HG02571 (cell line): ENCODE measurements around the gene SDE2.
"Not testable (repeated sequence)": the region's sequence is repeated elsewhere in the genome, so short reads cannot be mapped to it uniquely, and the experiment has no call there.

ENCODE experiments used
- ATAC-seq: cut with Tn5 transposase; IDR thresholded peaks from one replicate; pipeline ENCODE4 v1.9.1; 2021; ENCODE audit warnings: mild to moderate bottlenecking, moderate library complexity; ENCODE audit not compliant: unreplicated experiment

The SDE2 gene

DNA sequence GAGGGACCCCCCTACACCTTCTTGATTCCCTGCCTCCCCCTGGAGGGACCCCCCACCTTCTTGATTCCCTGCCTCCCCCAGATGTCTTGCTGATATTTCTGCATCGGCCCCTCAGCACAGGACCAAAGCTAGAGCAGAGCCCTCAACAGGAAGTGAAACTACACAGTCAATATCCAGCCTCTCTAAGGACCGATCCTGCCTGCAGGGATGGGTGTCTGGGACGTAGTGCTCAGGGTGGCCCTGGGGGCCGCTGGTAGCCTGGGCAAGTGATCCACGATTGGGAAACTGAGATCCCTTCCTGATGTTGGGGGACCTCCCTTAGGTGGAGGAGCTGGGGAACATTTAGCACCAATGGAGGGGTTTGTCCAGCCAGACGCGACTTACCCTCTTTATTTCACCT, 54.2 kb downstream of the SDE2 start:
- ATAC-seq = no peak

DNA sequence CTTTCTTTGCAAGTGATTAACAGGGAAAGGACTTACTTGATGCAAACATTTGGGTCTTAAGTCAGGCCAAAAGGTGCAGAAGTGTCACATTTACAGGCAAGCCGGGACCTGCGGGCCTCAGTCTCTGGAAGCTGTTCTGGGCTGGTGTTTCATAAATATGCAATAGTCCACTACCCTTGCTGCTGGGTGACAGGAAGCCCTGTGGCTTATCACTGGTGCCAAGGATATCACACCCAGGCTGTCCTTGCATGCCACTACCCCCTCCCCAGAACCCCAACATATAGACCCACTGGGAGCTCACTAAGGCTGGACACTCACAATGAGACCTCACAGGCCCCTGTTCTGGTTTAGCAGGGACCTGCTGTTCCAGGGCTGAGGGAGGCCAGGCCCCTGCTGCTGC, 54.8 kb downstream of the SDE2 start:
- no peak for ATAC-seq

DNA sequence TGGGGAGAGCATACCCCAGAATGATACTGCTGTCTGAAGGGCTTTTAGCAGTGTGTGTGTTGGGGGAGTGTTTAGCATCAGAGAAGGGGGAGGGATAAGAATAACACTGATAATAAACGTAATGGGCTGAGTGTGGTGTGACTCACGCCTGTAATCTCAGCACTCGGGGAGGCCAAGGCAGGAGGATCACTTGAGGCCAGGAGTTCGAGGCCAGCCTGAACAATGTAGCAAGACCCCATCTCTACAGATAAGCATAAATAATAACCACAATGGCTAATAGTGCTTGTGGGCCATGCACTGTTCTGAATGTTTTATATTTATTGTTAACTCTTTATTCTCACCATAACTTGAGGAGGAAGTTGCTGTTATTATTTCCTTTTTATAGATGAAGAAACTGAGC, 55.6 kb downstream of the SDE2 start:
- ATAC-seq = no peak

DNA sequence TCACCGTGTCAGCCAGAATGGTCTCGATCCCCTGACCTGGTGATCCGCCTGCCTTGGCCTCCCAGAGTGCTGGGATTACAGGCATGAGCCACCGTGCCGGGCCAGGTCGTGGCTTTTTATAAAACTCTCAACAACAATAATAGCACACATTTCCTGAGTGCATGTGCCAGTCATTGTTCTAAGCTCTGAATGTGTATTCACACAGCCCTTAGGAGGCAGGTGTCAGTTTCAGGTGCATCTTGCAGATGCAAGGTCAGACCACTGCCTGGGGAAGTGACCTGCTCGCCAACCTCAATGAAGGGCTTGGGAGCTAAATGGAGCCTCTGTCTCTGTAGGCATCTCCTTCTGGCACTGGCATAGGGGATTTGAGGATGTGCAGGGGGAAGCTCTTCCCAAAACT, 56.6 kb downstream of the SDE2 start:
- peak; percentile 91 for ATAC-seq

DNA sequence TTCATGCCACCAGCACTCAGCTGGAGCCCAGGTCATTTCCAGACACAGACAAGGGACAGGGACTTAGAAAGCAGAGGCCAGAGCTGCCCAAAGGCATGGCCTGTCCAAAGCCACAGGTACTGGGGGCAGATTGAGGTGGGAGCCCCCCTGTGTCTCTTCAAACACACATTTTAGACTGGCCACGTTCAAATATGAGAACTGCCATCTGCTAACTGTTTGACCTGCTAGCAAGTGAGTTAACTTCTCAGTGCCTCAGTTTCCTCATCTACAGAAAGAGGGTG, 57.3 kb downstream of the SDE2 start:
- no peak for ATAC-seq

DNA sequence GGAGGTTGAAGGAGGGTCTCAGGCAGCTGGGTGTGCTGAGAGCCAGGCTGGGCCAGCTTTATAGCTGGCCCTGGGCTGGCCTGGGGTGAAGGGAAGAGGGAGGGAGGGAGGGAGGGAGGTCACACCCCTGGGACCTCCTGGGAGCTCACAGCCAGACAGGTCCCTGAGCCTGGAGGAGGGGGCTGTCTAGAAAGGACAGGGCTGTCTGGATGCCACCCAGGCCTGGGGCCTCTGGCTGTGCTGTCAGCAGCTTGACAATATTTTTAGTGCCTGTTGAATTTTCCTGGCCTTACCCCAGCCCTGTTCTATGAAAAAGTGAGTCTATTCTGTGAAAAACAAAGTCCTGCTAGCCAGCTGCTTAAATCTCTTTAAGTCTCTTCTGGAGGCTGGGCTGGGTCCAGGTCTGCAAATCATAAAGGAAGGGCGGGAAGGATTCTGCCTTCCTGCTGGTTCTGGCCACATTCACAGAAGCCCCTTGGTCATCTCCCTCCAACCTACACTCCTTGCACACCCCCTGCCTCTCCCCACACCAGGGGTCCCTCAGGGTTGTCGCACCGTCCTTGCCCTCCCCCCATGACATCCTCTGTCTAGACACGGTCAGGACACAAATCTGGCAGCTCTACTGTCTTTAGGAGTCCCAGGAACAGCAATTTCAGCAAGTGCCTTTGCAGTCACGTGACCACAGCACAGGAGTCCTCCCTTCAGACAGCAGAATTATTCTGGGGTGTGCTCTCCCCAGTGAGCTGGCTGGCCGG, 57.8 kb downstream of the SDE2 start, which contains the start of gene LEFTY2:
LEFTY2 (minus strand) TSS at position 34 of the 755 bp plus-strand sequence. CDS start 80 bp downstream, outside the sequence.
- no peak for ATAC-seq

DNA sequence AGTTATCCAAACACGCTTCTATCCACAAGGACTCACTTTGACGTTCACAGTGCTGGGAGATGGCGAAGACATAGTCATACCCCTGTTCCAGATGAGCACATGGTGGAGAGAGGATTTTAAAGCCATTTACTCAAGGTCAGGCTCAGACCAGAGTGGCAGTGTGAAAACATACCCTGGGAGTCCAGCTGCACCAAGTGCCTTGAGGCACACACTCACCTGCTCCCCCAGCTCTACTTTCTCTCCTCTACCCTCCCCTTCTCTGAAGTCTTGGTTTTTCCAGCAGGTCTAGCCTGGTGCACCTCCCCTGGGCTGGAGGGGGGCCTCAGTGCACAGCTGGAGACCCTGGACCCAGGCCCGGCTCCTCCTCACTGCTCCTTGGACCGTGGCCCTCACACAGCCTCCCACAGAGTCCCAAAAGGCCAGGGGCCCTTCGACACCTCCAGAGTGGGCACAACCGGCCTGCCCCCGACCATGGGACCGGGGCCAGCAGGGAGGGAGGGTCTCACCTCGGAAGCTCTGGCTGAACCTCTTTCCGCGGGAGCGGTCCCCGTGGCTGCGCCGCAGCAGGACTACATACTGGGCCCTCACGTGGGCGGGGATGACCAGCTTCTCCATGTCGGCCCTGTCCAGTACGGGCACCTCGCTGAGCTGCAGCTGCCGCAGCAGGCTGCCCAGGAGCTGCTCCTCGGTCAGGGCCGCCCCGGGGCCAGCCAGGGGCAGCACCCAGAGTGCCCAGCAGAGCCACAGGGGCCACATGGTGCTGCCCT, 58.6 kb downstream of the SDE2 start:
- no peak for ATAC-seq

- ATAC-seq = not testable (repeated sequence)
These were observed 59.2 kb downstream of the SDE2 start for GRCh38 chr1:225939939-225940310.

DNA sequence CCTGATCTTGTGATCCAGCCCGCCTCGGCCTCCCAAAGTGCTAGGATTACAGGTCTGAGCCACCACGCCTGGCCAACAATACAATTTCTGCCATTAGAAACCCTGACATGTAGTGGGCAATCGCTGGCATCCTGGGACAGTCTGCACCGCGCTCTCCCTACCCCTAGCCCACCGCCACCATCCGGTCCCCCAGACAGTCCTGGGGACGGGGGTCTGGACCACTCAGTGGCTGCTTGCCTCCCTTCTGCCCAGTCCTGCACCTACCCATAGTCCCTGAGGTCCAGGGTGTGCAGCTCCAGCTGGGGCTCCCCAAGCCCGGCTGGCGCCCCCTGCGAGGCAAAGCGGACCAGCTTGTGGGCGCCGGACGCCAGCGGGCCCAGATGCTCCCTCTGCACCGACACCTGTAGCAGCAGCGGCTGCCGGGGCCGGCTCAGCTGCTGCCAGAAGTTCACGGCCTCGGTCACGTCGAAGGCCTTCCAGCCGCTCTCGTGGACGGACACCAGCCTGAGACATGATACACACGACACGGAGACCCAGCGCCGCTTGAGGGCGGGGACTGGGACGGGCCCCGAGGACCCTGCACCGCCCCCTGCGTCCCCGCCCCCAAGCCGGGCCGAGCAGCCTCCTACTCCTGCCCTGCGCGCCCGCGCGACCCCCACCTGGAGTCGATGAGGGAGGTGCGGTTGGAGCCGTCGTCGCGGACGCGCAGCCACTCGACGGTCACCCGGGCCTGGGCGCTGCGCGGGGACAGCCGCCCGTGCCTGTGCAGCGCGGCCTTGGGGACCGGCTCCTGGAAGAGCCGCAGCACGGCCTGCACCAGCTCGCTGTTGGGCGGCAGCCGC, 59.8 kb downstream of the SDE2 start:
- not testable (repeated sequence) for ATAC-seq

GRCh38 chr1:225937048-225937968, 61.8 kb downstream of the SDE2 start:
- ATAC-seq = no peak

- no peak for ATAC-seq
These were observed 62.6 kb downstream of the SDE2 start for GRCh38 chr1:225936523-225936922.

- not testable (repeated sequence) for ATAC-seq
These were observed 63.1 kb downstream of the SDE2 start for GRCh38 chr1:225936086-225936485.

DNA sequence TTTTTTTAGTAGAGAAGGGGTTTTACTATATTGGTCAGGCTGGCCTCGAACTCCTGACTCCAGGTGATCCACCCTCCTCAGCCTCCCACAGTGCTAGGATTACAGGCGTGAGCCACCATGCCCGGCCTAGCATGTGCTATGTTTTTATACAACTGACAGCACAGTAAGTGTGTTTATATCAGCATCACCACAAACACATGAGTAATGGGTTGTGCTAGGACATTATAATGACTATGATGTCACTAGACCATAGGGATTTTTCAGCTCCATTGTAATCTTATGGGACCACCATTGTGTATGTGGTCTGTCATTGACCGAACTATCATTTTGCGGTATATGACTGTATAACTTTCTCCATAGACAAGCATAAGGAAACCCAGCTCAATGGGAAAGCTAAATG, 64.4 kb downstream of the SDE2 start:
- ATAC-seq = no peak

- ATAC-seq = no peak
These were observed 66.1 kb downstream of the SDE2 start for GRCh38 chr1:225933072-225933471.
